GM23338 (cell line): ENCODE measurements around the gene ABI1.

Experiments
- CREB1 ChIP-seq: fragments of 250-450 bp; sonication (Bioruptor Pico); IDR thresholded peaks from 2 replicates; pipeline ENCODE4 v1.5.0; 2020; ENCODE audit warnings: low read depth, mild to moderate bottlenecking, moderate library complexity
- CTCF ChIP-seq, 2 experiments: fragments of 200-600 bp in 1 of 2; sonication (generic) in 1 of 2; conservative IDR thresholded peaks; 2 replicates each; pipeline versions ENCODE4 v1.5.1 to v1.6.1; 2016 to 2017; ENCODE audit warnings: antibody characterized with exemption in 2 of 2, low read depth in 2 of 2, mild to moderate bottlenecking in 2 of 2, moderate library complexity in 1 of 2
- ETS1 ChIP-seq: IDR thresholded peaks from 2 replicates; pipeline ENCODE4 v1.6.1; 2016; ENCODE audit warnings: antibody characterized with exemption
- EZH2 ChIP-seq: fragments of 200-600 bp; sonication (generic); IDR thresholded peaks from one replicate; pipeline ENCODE4 v1.8.0; 2017; ENCODE audit warnings: antibody characterized with exemption, mild to moderate bottlenecking, low read depth; ENCODE audit not compliant: unreplicated experiment
- EZH2phosphoT487 ChIP-seq: fragments of 200-600 bp; sonication (generic); IDR thresholded peaks from one replicate; pipeline ENCODE4 v1.8.1; 2018; ENCODE audit warnings: antibody characterized with exemption; ENCODE audit not compliant: unreplicated experiment
- JUNB ChIP-seq: IDR thresholded peaks from one replicate; pipeline ENCODE4 v1.6.1; 2016; ENCODE audit warnings: antibody characterized with exemption; ENCODE audit not compliant: unreplicated experiment
- NANOG ChIP-seq: IDR thresholded peaks from 2 replicates; pipeline ENCODE4 v1.6.1; 2016; ENCODE audit warnings: antibody characterized with exemption, borderline replicate concordance
- POLR2AphosphoS5 ChIP-seq: IDR thresholded peaks from 2 replicates; pipeline ENCODE4 v1.6.1; 2016; ENCODE audit warnings: antibody characterized with exemption, low read depth
- REST ChIP-seq: IDR thresholded peaks from one replicate; pipeline ENCODE4 v1.6.1; 2018; ENCODE audit warnings: antibody characterized with exemption; ENCODE audit not compliant: unreplicated experiment
- ZNF114 ChIP-seq: fragments of 250-450 bp; sonication (Bioruptor Pico); IDR thresholded peaks from 2 replicates; pipeline ENCODE4 v1.5.0; 2020; ENCODE audit warnings: mild to moderate bottlenecking, moderate library complexity
- ZNF331 ChIP-seq: fragments of 250-450 bp; sonication (Bioruptor Pico); IDR thresholded peaks from 2 replicates; pipeline ENCODE4 v1.5.0; 2020; ENCODE audit warnings: low read depth, mild to moderate bottlenecking, moderate library complexity

- TF ChIP-seq CTCF (conservative IDR thresholded peaks at IDR 0.05; ENCODE audit: low read depth in 2 of 2) (no peak), POLR2AphosphoS5 (no peak), EZH2phosphoT487 (no peak), EZH2 (no peak), ZNF331 (no peak), REST (no peak), CREB1 (no peak), ZNF114 (CRISPR knock-in tag) (no peak), JUNB (no peak), NANOG (no peak), ETS1 (no peak)
Measured at GRCh38 chr10:26887611-26888215, 27.0 kb upstream of the ABI1 start.
